Lung (tissue), 13 donors: Measurements from ENCODE around the gene KYNU. TPM values are rescaled to one million over a fixed set of nuclear protein-coding genes. Genes with fewer than 3 reads are reported as not detected.
"Not testable (repeated sequence)": the region's sequence is repeated elsewhere in the genome, so short reads cannot be mapped to it uniquely, and the experiment has no call there.

Experiments used
- ATAC-seq: fragments of 200-7000 bp; cut with Tn5 transposase; one replicate; pipeline ENCODE4 v1.9.1; 2020; ENCODE audit warnings: moderate number of reproducible peaks; ENCODE audit not compliant: insufficient read depth, low FRiP score
- DNase-seq, 3 donors: peaks; one replicate each; pipeline ENCODE4 v3.0.0-alpha.2; 2013 to 2017
- H3K27ac ChIP-seq, 2 donors: one replicate each; pipeline ENCODE4 v1.5.1; 2013; ENCODE audit warnings: mild to moderate bottlenecking in 2 of 2, moderate library complexity in 2 of 2, control low read depth in 1 of 2, inconsistent platforms in 1 of 2, low read depth in 1 of 2, low read length in 1 of 2
- H3K27me3 ChIP-seq, 3 donors: one replicate each; pipeline ENCODE4 v1.5.1; 2013; ENCODE audit warnings: low read length in 2 of 3; ENCODE audit not compliant: control insufficient read depth in 3 of 3, insufficient read depth in 3 of 3
- H3K36me3 ChIP-seq, 4 donors: one replicate each; pipeline ENCODE4 v1.5.1; 2013; ENCODE audit warnings: low read length in 4 of 4, mild to moderate bottlenecking in 1 of 4, moderate library complexity in 1 of 4; ENCODE audit not compliant: control insufficient read depth in 4 of 4, insufficient read depth in 4 of 4
- H3K4me1 ChIP-seq, 5 donors: one replicate each; pipeline ENCODE4 v1.5.1; 2013; ENCODE audit warnings: low read length in 5 of 5, mild to moderate bottlenecking in 2 of 5, moderate library complexity in 1 of 5; ENCODE audit not compliant: control insufficient read depth in 5 of 5, insufficient read depth in 5 of 5
- H3K4me3 ChIP-seq: one replicate; pipeline ENCODE4 v1.5.1; 2013; ENCODE audit warnings: mild to moderate bottlenecking, control low read depth, moderate library complexity
- H3K9ac ChIP-seq, 2 donors: one replicate each; pipeline ENCODE4 v1.5.1; 2013; ENCODE audit warnings: low read length in 2 of 2, control low read depth in 1 of 2; ENCODE audit not compliant: insufficient read depth in 1 of 2
- H3K9me3 ChIP-seq, 4 donors: one replicate each; pipeline ENCODE4 v1.5.1; 2013; ENCODE audit warnings: low read length in 3 of 4, mild to moderate bottlenecking in 1 of 4, moderate library complexity in 1 of 4; ENCODE audit not compliant: control insufficient read depth in 4 of 4, insufficient read depth in 3 of 4
- CTCF ChIP-seq: IDR thresholded peaks from 2 replicates; pipeline ENCODE4 v1.5.1; 2012; ENCODE audit warnings: mild to moderate bottlenecking; ENCODE audit errors: control extremely low read depth, extremely low read depth
- WGBS, 2 donors: extraction: QIAGEN DNeasy Blood & Tissue Kit; methylation state at CpG; one replicate each; pipeline ENCODE4 v1.1.7; 2013; 5-methylcytosine and 5-hydroxymethylcytosine counted together
- polyA plus RNA-seq, 2 donors: library from polyadenylated mRNA; stranded (reverse); fragments of 200-250 nt; gene quantifications; one replicate each; pipeline ENCODE4 v1.2.1, GENCODE V29; 2013
- small RNA-seq: library from RNA; depleted of rRNA; stranded (forward); fragments of <200 nt; gene quantifications from one replicate; pipeline ENCODE3, GENCODE V24; 2014; ENCODE audit warnings: low replicate concordance
- total RNA-seq, 2 donors: library from RNA; depleted of rRNA in 1 of 2; stranded (reverse); fragments of >200 nt in 1 of 2; gene quantifications; one replicate each; pipeline ENCODE4 v1.2.1, GENCODE V29; 2014 to 2021
- donor health status: control.
- donor health status: control.
- donor health status: Bipolar disorder and iron deficiency.
- donor health status: healthy.
- donor health status: DM: yes; HTN: yes; CAD: no.

KYNU gene
- total and polyA plus RNA-seq, 4 donors, result 6.4 to 33.9 (median 17.1) TPM

GRCh38 chr2:143085125-143085784 is 207.8 kb downstream of the KYNU start:
- 59 to 89% methylated on average over 1 of the region's 1 CpG for WGBS, 2 donors
- Histone ChIP-seq H3K9me3 (peaks cover 0 to 5% (median 1%) of the 10 kb centered on the region in 4 donors), H3K4me1 (peaks cover 0 to 1% (median 0%) of the 10 kb centered on the region in 5 donors), H3K36me3 (no peaks in the 10 kb centered on the region), H3K4me3 (no peak overlapping the region), H3K27ac (no peak overlapping the region), H3K27me3 (no peaks in the 10 kb centered on the region), H3K9ac (no peak overlapping the region)
- no peak for TF ChIP-seq CTCF
- ATAC-seq (no peak), DNase-seq (no peak)

GRCh38 chr2:143087033-143087432 is 209.6 kb downstream of the KYNU start:
- DNase-seq (no peak), ATAC-seq (no peak)
- 66 to 92% methylated on average over 1 of the region's 1 CpG for WGBS, 2 donors
- Histone ChIP-seq H3K4me1 (peaks cover 0 to 1% (median 0%) of the 10 kb centered on the region in 5 donors), H3K4me3 (no peak overlapping the region), H3K9ac (no peak overlapping the region), H3K9me3 (peaks cover 0 to 5% (median 1%) of the 10 kb centered on the region in 4 donors), H3K36me3 (no peaks in the 10 kb centered on the region), H3K27me3 (no peaks in the 10 kb centered on the region), H3K27ac (no peak overlapping the region)
- no peak for TF ChIP-seq CTCF

GRCh38 chr2:143088388-143088787 is 210.9 kb downstream of the KYNU start:
- WGBS, 2 donors, result 54 to 72% methylated on average over 4 of the region's 4 CpGs
- no peaks in the 10 kb centered on the region for H3K27me3 ChIP-seq
- ATAC-seq (no peak), DNase-seq (no peak)
- H3K36me3 ChIP-seq, result no peaks in the 10 kb centered on the region
- no peak overlapping the region for H3K27ac ChIP-seq
- no peaks in the 10 kb centered on the region for H3K9me3 ChIP-seq
- TF ChIP-seq CTCF, result no peak
- H3K4me3 ChIP-seq, result no peak overlapping the region
- peaks cover 0 to 1% (median 0%) of the 10 kb centered on the region in 5 donors for H3K4me1 ChIP-seq
- no peak overlapping the region for H3K9ac ChIP-seq

GRCh38 chr2:143089520-143089919 is 212.1 kb downstream of the KYNU start:
- not testable (repeated sequence) for ATAC-seq, H3K4me3 ChIP-seq, H3K9ac ChIP-seq, H3K36me3 ChIP-seq, H3K27ac ChIP-seq, DNase-seq, H3K27me3 ChIP-seq, H3K4me1 ChIP-seq, H3K9me3 ChIP-seq
- WGBS, 2 donors, result 97 to 98% methylated on average over 12 of the region's 12 CpGs

Small RNAs within 50 kb of the gene (small RNA-seq; reads per million reads assigned to genes)
- not detected for gene MTND4LP12
